ENCODE measurements around the gene ERC1.

ERC1 gene

GRCh38 chr12:1456885-1457284 lies 465.9 kb downstream of the ERC1 start:
- Histone ChIP-seq H3K9ac (ENCODE audit: low read length) (no peak overlapping the region), H3K9me3 (ENCODE audit: control insufficient read depth, low read length) (no peaks in the 10 kb centered on the region), H3K36me3 (ENCODE audit: control insufficient read depth, insufficient read depth, low read length) (no peaks in the 10 kb centered on the region), H3K27me3 (ENCODE audit: control insufficient read depth, insufficient read depth, low read length) (no peaks in the 10 kb centered on the region), H3K4me3 (ENCODE audit: low read length) (no peak overlapping the region), H3K4me1 (ENCODE audit: control insufficient read depth, insufficient read depth, low read length) (no peaks in the 10 kb centered on the region)

- Histone ChIP-seq H3K36me3 (ENCODE audit: control insufficient read depth, insufficient read depth, low read length) (no peaks in the 10 kb centered on the region), H3K27me3 (ENCODE audit: control insufficient read depth, insufficient read depth, low read length) (no peaks in the 10 kb centered on the region), H3K9me3 (ENCODE audit: control insufficient read depth, low read length) (no peaks in the 10 kb centered on the region), H3K9ac (ENCODE audit: low read length) (no peak overlapping the region), H3K4me1 (ENCODE audit: control insufficient read depth, insufficient read depth, low read length) (no peaks in the 10 kb centered on the region), H3K4me3 (ENCODE audit: low read length) (no peak overlapping the region)
Measured at GRCh38 chr12:1457901-1458300, 466.9 kb downstream of the ERC1 start.

GRCh38 chr12:1459339-1459738 lies 468.3 kb downstream of the ERC1 start:
- H3K9ac ChIP-seq (ENCODE audit: low read length) = no peak overlapping the region
- no peaks in the 10 kb centered on the region for H3K9me3 ChIP-seq (ENCODE audit: control insufficient read depth, low read length)
- H3K4me3 ChIP-seq (ENCODE audit: low read length) = no peak overlapping the region
- H3K36me3 ChIP-seq (ENCODE audit: control insufficient read depth, insufficient read depth, low read length) = no peaks in the 10 kb centered on the region
- no peaks in the 10 kb centered on the region for H3K27me3 ChIP-seq (ENCODE audit: control insufficient read depth, insufficient read depth, low read length)
- no peaks in the 10 kb centered on the region for H3K4me1 ChIP-seq (ENCODE audit: control insufficient read depth, insufficient read depth, low read length)

- no peak overlapping the region for H3K9ac ChIP-seq (ENCODE audit: low read length)
- no peaks in the 10 kb centered on the region for H3K36me3 ChIP-seq (ENCODE audit: control insufficient read depth, insufficient read depth, low read length)
- no peak overlapping the region for H3K4me3 ChIP-seq (ENCODE audit: low read length)
- no peaks in the 10 kb centered on the region for H3K9me3 ChIP-seq (ENCODE audit: control insufficient read depth, low read length)
- H3K27me3 ChIP-seq (ENCODE audit: control insufficient read depth, insufficient read depth, low read length) = no peaks in the 10 kb centered on the region
- no peaks in the 10 kb centered on the region for H3K4me1 ChIP-seq (ENCODE audit: control insufficient read depth, insufficient read depth, low read length)
Measured at GRCh38 chr12:1463073-1463905, 472.3 kb downstream of the ERC1 start.

- no peaks in the 10 kb centered on the region for H3K27me3 ChIP-seq (ENCODE audit: control insufficient read depth, insufficient read depth, low read length)
- H3K4me3 ChIP-seq (ENCODE audit: low read length) = no peak overlapping the region
- no peaks in the 10 kb centered on the region for H3K9me3 ChIP-seq (ENCODE audit: control insufficient read depth, low read length)
- H3K9ac ChIP-seq (ENCODE audit: low read length) = no peak overlapping the region
- no peaks in the 10 kb centered on the region for H3K36me3 ChIP-seq (ENCODE audit: control insufficient read depth, insufficient read depth, low read length)
- H3K4me1 ChIP-seq (ENCODE audit: control insufficient read depth, insufficient read depth, low read length) = no peaks in the 10 kb centered on the region
Measured at GRCh38 chr12:1464925-1465324, 473.9 kb downstream of the ERC1 start.

GRCh38 chr12:1465990-1466389 lies 475.0 kb downstream of the ERC1 start:
- Histone ChIP-seq H3K9ac (ENCODE audit: low read length) (no peak overlapping the region), H3K4me3 (ENCODE audit: low read length) (no peak overlapping the region), H3K27me3 (ENCODE audit: control insufficient read depth, insufficient read depth, low read length) (no peaks in the 10 kb centered on the region), H3K4me1 (ENCODE audit: control insufficient read depth, insufficient read depth, low read length) (no peaks in the 10 kb centered on the region), H3K9me3 (ENCODE audit: control insufficient read depth, low read length) (no peaks in the 10 kb centered on the region), H3K36me3 (ENCODE audit: control insufficient read depth, insufficient read depth, low read length) (no peaks in the 10 kb centered on the region)

GRCh38 chr12:1466481-1467154 lies 475.6 kb downstream of the ERC1 start:
- Histone ChIP-seq H3K4me1 (ENCODE audit: control insufficient read depth, insufficient read depth, low read length) (no peaks in the 10 kb centered on the region), H3K4me3 (ENCODE audit: low read length) (no peak overlapping the region), H3K27me3 (ENCODE audit: control insufficient read depth, insufficient read depth, low read length) (no peaks in the 10 kb centered on the region), H3K9ac (ENCODE audit: low read length) (no peak overlapping the region), H3K36me3 (ENCODE audit: control insufficient read depth, insufficient read depth, low read length) (no peaks in the 10 kb centered on the region), H3K9me3 (ENCODE audit: control insufficient read depth, low read length) (no peaks in the 10 kb centered on the region)

GRCh38 chr12:1467710-1468109 lies 476.7 kb downstream of the ERC1 start:
- no peaks in the 10 kb centered on the region for H3K4me1 ChIP-seq (ENCODE audit: control insufficient read depth, insufficient read depth, low read length)
- H3K4me3 ChIP-seq (ENCODE audit: low read length) = no peak overlapping the region
- no peak overlapping the region for H3K9ac ChIP-seq (ENCODE audit: low read length)
- no peaks in the 10 kb centered on the region for H3K27me3 ChIP-seq (ENCODE audit: control insufficient read depth, insufficient read depth, low read length)
- H3K9me3 ChIP-seq (ENCODE audit: control insufficient read depth, low read length) = no peaks in the 10 kb centered on the region
- no peaks in the 10 kb centered on the region for H3K36me3 ChIP-seq (ENCODE audit: control insufficient read depth, insufficient read depth, low read length)

GRCh38 chr12:1469070-1469469 lies 478.0 kb downstream of the ERC1 start:
- Histone ChIP-seq H3K27me3 (ENCODE audit: control insufficient read depth, insufficient read depth, low read length) (no peaks in the 10 kb centered on the region), H3K36me3 (ENCODE audit: control insufficient read depth, insufficient read depth, low read length) (no peaks in the 10 kb centered on the region), H3K4me1 (ENCODE audit: control insufficient read depth, insufficient read depth, low read length) (peaks cover 2% of the 10 kb centered on the region), H3K9me3 (ENCODE audit: control insufficient read depth, low read length) (no peaks in the 10 kb centered on the region), H3K9ac (ENCODE audit: low read length) (no peak overlapping the region), H3K4me3 (ENCODE audit: low read length) (no peak overlapping the region)

- Histone ChIP-seq H3K9me3 (ENCODE audit: control insufficient read depth, low read length) (no peaks in the 10 kb centered on the region), H3K27me3 (ENCODE audit: control insufficient read depth, insufficient read depth, low read length) (no peaks in the 10 kb centered on the region), H3K9ac (ENCODE audit: low read length) (no peak overlapping the region), H3K36me3 (ENCODE audit: control insufficient read depth, insufficient read depth, low read length) (no peaks in the 10 kb centered on the region), H3K4me3 (ENCODE audit: low read length) (no peak overlapping the region), H3K4me1 (ENCODE audit: control insufficient read depth, insufficient read depth, low read length) (peaks cover 5% of the 10 kb centered on the region)
Measured at GRCh38 chr12:1470051-1470450, 479.0 kb downstream of the ERC1 start.

- H3K4me3 ChIP-seq (ENCODE audit: low read length) = no peak overlapping the region
- H3K36me3 ChIP-seq (ENCODE audit: control insufficient read depth, insufficient read depth, low read length) = no peaks in the 10 kb centered on the region
- H3K27me3 ChIP-seq (ENCODE audit: control insufficient read depth, insufficient read depth, low read length) = no peaks in the 10 kb centered on the region
- H3K9ac ChIP-seq (ENCODE audit: low read length) = no peak overlapping the region
- H3K9me3 ChIP-seq (ENCODE audit: control insufficient read depth, low read length) = no peaks in the 10 kb centered on the region
- peaks cover 5% of the 10 kb centered on the region for H3K4me1 ChIP-seq (ENCODE audit: control insufficient read depth, insufficient read depth, low read length)
Measured at GRCh38 chr12:1471224-1471623, 480.2 kb downstream of the ERC1 start.

GRCh38 chr12:1473418-1473817 lies 482.4 kb downstream of the ERC1 start:
- peaks cover 5% of the 10 kb centered on the region for H3K4me1 ChIP-seq (ENCODE audit: control insufficient read depth, insufficient read depth, low read length)
- no peaks in the 10 kb centered on the region for H3K27me3 ChIP-seq (ENCODE audit: control insufficient read depth, insufficient read depth, low read length)
- H3K9me3 ChIP-seq (ENCODE audit: control insufficient read depth, low read length) = no peaks in the 10 kb centered on the region
- no peak overlapping the region for H3K9ac ChIP-seq (ENCODE audit: low read length)
- no peaks in the 10 kb centered on the region for H3K36me3 ChIP-seq (ENCODE audit: control insufficient read depth, insufficient read depth, low read length)
- H3K4me3 ChIP-seq (ENCODE audit: low read length) = no peak overlapping the region
